HG02588 (cell line): ENCODE measurements around the gene TMED8.
"Not testable (repeated sequence)": the region's sequence is repeated elsewhere in the genome, so short reads cannot be mapped to it uniquely, and the experiment has no call there.

Experiments used
- ATAC-seq: cut with Tn5 transposase; IDR thresholded peaks from one replicate; pipeline ENCODE4 v1.9.1; 2021; ENCODE audit warnings: mild to moderate bottlenecking, moderate library complexity; ENCODE audit not compliant: unreplicated experiment

TMED8 gene

GRCh38 chr14:77376771-77377501, at the start of gene TMED8, which contains the start of gene SAMD15:
Gene TMED8 (minus strand): TSS chr14:77377094. CDS start chr14:77377053, 41 bp downstream.
Gene SAMD15 (plus strand): TSS chr14:77377379. CDS start chr14:77377419, 40 bp downstream.
- peak; percentile 83 for ATAC-seq

GRCh38 chr14:77426396-77426795, 49.5 kb upstream of the TMED8 start:
- ATAC-seq = no peak

- no peak for ATAC-seq
Observed at GRCh38 chr14:77424862-77425261, 48.0 kb upstream of the TMED8 start.

GRCh38 chr14:77423423-77423822, 46.5 kb upstream of the TMED8 start, which contains the start of gene NOXRED1:
Gene NOXRED1 (minus strand): TSS chr14:77423523. CDS start chr14:77422889, 634 bp downstream.
- no peak for ATAC-seq

GRCh38 chr14:77421201-77421600, 44.3 kb upstream of the TMED8 start:
- ATAC-seq = no peak

GRCh38 chr14:77416836-77417235, 39.9 kb upstream of the TMED8 start:
- no peak for ATAC-seq

GRCh38 chr14:77416098-77416497, 39.2 kb upstream of the TMED8 start:
- not testable (repeated sequence) for ATAC-seq

- not testable (repeated sequence) for ATAC-seq
Observed at GRCh38 chr14:77415403-77416030, 38.6 kb upstream of the TMED8 start.

GRCh38 chr14:77409131-77409533, 32.2 kb upstream of the TMED8 start:
- ATAC-seq = no peak

GRCh38 chr14:77407158-77407557, 30.3 kb upstream of the TMED8 start:
- ATAC-seq = no peak

- ATAC-seq = no peak
Observed at GRCh38 chr14:77406718-77407117, 29.8 kb upstream of the TMED8 start.

- ATAC-seq = no peak
Observed at GRCh38 chr14:77406086-77406485, 29.2 kb upstream of the TMED8 start.

- no peak for ATAC-seq
Observed at GRCh38 chr14:77403768-77404167, 26.9 kb upstream of the TMED8 start.

- no peak for ATAC-seq
Observed at GRCh38 chr14:77400216-77400615, 23.3 kb upstream of the TMED8 start.

- ATAC-seq = no peak
Observed at GRCh38 chr14:77390188-77390587, 13.3 kb upstream of the TMED8 start.

- no peak for ATAC-seq
Observed at GRCh38 chr14:77378701-77379100, 1.8 kb upstream of the TMED8 start.

GRCh38 chr14:77377502-77377844, 579 bp upstream of the TMED8 start:
- no peak for ATAC-seq

- ATAC-seq = peak; percentile 7
Observed at GRCh38 chr14:77375973-77376770, 722 bp downstream of the TMED8 start.

- no peak for ATAC-seq
Observed at GRCh38 chr14:77375164-77375950, 1.5 kb downstream of the TMED8 start.

GRCh38 chr14:77372304-77372841, 4.5 kb downstream of the TMED8 start:
- ATAC-seq = peak; percentile 31
